ENCODE results near the gene SSTR5.

The SSTR5 gene

DNA sequence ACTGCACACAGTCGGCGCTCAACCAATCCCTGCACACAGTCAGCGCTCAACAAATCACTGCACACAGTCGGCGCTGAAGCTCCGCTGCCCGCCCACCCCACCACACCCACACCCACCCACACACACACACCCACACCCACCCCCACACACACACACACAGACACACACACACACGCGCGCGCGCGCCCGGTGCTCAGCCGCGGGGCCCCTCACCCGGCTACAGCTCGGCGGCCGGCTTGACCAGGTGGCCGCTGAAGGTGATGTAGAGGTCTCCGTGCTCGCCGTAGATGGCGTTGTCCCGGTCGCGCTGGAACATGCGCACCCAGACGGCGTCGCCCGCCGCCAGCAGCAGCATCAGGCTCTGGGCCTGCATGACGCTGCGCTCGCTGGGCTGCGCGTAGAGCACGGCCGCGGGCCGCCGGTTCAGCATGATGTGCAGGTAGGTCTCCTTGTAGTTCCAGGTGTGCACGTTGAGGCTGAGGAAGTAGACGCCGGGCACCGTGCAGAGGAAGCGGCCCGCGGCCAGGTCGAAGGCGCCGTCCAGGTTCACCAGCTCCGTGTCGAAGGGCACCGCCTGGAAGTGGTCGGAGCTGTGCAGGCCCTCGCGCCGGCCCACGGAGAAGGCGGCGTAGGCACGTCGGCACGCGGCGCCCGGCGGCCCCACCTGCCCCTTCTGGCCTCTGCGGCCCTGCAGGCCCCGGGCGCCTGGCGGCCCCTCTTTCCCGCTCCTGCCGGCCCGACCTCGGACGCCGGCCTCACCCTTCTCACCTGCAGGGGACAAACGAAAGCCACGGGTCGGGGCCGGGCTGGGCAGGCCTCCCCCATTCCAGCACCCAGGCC lies 21.0 kb downstream of the SSTR5 start:
- peak; percentile 40 for DNase-seq

DNA sequence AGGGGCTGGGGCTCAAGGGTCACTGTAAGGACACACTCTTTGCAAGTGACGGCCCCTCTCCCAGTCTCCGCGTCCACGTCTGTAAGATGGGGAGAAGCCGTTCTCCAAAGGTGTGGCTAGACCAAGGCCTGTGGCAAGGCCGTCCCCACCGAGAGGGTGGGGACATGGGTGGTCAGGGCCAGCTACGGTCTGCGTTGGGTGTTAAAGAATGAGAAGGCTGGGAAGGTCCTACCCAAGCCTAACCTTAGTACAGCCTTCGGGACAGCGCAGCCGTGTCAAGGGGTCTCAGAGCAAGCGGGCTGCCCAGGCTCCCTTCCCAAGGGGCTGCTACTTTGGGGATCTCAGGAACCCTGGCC lies 21.6 kb downstream of the SSTR5 start:
- DNase-seq, result no peak

DNA sequence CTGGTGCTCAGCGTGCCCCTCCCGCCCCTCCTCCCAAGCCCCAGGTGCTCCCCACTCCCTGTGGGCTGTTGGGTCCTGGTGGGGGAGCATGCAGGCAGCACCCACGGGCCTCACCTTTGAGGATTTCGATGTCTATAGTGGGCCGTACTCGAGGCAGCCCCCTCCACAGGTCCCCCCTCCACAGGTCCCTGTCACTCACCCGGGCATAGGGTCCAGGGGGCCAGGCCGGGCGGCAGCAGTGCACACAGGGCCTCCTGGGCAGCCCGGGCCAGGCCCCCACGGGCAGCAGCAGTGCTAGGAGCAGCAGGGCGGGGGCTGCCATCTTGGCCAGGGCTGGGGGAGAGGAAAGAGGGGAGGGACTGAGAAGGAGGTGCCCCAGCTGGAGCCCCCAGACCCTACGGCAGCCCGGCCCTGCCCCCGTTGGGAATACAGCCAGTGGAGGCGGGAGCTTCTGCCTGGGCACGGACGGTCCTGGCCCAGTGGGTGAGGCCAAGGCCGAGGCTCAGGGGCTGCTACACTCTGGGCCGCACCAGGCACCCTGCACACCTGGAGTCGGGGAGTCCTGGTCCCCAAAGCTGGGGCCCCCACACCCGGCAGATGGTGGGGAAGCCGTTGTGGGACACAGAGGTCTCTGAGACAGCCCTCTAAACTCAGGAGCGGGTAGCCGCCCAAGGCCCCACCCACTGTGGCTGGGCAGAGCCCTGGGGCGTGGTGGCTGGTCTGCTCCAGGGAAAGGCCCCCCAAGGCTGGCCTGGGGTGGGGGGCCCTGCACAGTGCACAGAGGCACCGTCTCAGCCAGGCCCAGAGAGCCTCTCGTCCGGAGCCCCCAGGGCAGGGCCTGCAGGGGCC lies 22.3 kb downstream of the SSTR5 start:
- no peak for DNase-seq

DNA sequence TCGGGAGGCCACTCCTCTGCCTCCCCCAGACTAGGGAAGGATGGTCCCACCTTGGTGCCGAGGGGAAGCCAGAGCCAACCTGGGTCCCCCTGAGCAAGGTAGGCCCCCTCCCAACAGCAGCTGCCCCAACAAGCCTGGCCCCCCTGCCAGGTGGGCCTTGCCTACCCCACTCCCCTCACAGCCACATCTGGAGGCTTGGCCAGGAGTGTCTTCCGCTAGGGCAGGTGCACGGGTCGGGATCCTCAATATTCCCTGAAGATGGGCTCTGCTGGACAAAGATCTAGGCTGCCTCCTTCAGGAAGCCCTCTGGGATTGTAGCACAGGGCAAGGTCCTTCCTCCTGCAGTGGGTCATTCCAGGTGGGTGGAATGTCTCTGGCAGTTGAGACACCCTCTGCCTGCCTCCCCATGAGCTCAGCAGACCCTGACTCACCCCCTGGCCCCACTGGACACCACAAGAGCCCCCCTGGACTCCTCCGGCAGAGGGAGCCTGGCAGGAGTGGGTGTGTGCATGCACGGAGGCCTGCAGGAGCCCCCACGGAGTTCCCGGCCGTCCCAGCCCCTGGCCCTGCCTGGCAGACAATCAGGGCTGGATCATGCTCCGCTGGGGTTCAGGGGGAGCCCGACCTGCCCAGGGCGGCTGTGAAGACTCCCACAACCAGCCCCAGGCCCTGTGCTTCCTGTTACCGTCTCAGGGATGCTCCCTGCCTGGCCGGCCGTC lies 23.1 kb downstream of the SSTR5 start:
- no peak for DNase-seq

DNA sequence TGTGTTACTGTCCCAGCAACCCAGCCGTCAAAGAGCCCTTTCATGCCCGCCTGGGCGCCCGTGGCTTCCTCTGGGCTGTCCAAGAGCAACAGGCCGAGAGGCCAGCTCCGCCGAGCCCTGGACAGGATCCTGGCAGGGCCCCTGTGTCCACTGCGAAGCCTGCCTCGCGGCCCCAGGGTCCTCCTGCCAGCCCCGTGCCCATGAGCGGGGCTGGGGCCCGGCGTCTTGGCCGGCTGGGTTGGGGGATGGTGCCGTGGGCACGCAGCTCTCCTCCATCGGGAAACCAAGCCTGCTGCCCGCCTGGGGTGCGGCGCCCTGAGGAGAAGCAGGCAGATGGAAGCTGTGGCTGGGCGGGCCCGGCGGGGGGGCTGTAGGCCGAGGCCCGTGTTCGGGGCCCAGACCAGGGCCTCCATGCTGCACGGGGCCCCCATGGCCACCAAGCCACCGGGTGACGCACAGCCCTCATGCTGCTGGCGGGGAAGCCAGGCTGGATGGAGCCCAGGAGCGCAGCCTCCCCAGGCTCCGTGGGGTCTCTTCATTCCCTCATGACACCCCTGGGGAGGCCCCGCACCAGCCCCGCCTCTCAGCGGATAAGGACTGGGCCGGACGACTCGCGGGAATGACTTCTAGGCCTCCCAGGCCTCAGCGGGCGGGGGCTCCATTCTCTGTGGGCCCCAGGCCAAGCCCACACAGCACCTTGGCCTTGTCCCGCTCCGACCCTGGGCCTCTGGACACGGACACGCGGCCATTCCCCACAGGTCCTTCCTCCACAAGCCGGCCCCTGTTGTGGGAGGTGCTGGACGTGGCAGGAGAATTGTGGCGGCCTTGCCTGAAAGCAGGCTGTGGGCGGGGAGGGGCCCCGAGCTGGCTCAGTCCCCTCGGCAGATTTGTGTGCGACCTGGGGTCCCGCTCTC lies 23.9 kb downstream of the SSTR5 start, which contains the start of gene C1QTNF8:
Gene C1QTNF8 (minus strand): TSS at position 76 of the 914 bp plus-strand sequence. CDS start 1,322 bp downstream, outside the sequence.
- DNase-seq, result no peak

DNA sequence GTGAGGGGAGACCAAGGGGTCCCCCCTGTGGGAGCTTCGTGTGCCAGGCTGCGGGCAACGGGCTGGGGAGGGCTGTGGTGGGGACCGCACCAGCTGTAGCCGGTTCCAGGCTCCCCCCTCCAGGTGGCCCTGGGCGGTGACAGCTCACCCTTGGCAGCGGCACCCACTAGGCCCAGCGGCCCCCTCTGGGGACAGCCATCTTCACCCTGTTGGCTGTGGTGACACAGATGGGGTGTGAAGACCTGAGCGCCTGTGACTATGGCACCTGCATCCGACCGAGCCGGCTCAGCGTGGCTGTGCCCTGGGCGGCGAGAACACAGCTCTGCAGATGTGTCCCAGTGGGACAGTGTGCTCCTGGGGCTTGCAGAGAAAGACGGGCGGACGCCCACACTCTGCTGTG lies 24.6 kb downstream of the SSTR5 start:
- DNase-seq, result no peak

DNA sequence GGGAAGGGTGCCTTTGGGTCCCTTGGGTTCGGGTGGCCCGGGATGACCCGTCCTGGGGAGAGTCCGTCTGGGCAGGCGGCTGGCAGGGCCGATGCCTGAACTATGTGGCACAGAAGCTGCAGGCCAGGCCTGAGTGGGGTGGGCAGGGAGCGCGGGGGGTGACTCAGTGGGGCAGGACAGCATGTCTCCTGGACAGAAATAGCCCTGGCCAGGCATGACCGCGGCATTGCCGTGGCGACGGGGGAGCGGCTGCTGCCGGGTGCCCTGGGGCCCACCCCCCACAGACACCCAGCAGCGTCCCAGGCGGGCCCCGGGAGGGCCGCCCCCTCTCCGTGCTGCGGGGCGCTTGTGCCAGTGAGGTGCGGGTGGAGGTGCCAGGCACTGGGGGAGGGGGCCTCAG lies 25.3 kb downstream of the SSTR5 start:
- no peak for DNase-seq

DNA sequence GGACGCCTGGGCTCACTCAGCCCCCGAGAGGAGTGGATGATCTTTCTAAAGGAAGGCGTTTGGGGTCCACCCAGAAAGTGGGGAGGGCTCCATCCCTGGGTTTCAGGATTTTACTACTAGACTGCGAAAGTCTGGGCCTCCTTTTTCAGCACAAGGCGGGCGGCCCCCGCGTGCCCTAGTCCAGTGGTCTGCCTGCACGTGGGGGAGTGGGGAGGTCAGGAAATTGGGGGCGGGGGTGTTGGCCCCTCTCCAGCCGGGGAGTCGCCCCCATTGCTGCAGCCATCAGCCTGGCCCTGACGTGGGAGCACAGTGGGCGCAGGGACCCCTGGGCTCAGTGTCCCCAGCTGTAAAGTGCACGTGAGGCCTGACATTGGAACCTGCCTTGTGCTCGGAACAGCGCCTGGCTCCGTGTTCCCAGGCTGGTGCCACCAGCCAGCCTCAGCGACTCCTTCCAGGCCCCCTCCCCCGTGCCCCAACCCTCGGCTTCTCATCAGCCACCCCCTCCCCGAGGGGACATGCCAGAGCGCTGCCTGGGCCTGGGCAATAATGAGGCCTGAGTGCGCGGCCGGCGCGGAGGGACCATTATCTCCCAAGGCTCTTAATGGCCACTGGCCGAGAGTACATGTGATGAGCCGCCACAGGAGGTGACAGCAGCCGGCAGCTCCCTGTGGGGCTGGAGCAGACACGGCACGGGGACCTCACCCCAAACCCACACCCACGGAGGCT lies 25.9 kb downstream of the SSTR5 start:
- no peak for DNase-seq

DNA sequence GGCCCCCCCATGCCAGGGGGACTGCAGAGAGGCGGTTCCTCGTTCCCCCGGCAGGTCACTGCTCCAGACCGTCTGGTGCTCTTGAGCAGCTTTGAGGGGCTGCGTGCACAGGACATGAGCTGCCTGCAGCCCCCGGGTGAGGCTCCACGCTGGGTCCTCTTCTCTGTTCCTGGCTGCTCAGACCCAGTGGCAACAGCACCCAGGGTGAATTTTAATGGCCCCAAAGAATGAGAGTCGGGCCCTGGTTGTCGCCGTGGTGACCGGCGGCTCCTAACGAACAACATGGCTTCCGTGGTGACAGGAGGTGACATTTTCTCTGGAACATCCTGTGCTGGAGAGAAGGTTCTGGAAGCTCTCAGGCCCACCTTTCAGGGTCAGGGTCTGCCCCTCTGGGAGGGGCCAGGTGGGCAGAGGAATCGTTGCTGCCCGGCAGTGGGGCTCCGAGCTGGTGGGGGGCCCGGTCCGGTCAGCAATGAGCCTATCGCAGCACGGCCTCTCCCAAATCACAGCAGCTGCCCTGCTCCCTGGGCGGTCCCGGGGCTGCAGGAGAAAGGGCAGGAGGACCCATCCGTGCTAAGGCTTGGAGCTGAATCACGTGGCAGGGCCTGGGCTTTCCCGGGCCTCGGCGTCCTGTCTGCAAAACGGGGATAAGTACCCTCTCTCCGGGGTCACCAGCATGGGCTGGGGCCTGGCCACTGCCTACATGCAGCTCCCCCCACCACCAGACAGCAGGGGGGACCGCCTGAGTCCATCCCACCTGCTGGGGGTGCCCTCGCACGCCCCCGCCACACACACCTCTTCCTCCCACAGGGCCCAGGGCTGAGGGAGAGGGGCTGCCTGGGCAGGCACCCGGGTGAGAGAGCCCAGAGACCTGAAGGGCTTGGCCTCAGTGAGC lies 26.9 kb downstream of the SSTR5 start:
- no peak for DNase-seq

DNA sequence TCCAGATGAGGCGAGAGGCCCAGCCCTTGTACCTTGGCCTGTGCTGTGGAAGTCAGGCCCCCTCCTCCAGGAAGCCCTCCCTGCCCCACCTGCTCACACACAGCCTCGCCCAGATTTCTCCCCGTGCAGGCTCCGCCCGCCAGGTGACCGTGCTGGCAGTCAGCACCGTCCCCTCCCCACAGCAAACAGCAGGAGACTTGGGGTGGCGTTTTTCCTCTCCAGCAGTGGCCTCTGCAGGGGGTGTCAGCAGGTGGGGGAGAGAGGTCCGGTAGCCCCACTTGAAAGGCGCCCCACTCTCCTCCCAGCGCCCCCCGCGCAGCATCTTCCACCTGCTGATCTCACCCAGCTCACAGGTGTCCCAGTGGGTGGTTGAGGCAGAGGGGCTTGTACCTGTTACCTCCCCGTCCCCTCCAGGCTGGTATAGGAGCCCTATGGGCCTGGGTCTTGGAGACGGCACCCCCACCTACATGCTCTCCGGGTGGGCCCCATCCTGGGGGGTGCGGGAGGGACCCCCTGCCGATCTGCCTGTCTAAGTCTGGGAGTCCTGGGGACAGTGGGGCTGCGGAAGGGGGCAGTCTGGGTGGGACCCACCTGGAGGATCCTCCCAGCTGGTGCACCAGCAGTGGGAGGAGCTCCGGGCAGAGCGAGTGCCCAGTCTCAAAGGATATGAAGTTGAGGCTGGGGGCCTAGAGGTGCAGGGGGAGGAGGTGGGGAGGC lies 27.7 kb downstream of the SSTR5 start:
- DNase-seq, result no peak

DNA sequence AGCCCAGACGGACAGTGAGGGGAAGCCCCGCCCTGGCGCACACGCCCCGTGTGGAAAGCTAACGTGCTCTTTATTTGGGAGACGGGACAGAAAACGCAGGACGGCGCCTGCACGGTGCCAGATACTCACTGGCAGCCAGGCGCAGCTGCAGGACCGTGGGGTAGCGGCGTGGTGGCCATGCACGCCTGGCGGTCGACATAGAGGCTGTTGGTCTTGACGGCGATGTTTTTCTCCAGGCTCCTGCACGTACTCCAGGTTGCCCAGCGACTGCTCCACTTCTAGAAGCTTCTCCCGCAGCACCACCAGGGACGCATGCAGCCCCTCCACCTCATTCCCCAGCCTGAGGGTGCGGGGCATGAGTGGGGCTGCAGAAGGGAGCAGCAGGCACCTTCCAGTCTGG lies 28.6 kb downstream of the SSTR5 start:
- no peak for DNase-seq

DNA sequence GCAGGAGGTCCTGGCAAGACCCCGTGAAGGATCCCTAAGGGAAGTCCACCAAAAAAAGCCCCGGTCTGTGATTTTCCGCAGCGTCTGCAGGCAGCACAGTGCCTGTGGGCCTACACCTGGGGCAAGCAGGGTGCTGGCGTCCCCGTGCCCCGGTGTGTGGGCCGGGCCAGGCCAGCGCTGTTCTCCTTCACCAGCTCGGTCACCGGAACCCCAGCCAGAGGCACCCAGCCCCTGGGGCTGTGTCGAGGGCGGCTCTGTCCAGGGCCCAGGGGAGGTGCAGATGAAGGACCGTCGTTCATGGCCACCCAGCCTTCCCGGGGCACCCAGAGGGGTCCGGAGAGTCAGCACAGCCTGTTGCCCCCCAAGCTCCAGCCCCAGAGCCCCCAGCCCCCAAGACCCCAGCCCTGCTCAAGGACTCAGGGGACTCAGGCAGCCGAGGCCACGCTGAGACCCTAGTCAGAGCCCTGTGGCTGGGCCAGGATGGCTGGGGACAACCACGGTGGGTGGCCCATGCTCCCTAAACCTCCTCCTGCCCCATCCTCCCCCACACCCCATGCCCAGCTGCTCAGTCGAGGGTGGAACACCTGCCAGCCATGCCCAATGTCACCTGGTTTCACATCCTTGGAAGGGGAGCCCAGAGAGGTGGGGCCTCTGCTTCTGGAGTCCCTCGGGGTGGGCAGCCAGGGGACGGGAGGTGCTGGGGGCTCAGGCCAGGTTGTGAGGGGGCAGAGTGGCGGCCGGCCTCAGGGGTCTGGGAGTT lies 29.2 kb downstream of the SSTR5 start:
- DNase-seq, result no peak

DNA sequence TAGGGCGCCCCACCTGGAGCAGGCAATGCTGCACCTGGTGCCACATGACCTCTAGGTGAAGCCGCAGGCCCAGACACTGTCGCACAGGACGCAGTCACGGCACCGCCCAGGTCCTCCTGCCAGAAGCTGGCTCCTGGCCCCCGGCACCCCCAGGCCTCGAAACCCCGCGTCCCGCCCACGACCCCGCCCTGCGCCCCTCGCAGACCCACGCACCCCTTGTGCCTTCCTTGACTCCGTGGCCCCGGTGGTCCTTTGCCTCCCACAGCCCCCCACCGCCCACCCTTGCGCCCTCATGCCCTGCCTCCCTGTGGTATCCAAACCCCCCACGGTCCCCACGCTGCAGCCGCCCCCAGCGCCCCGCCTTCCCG lies 29.8 kb downstream of the SSTR5 start:
- no peak for DNase-seq

DNA sequence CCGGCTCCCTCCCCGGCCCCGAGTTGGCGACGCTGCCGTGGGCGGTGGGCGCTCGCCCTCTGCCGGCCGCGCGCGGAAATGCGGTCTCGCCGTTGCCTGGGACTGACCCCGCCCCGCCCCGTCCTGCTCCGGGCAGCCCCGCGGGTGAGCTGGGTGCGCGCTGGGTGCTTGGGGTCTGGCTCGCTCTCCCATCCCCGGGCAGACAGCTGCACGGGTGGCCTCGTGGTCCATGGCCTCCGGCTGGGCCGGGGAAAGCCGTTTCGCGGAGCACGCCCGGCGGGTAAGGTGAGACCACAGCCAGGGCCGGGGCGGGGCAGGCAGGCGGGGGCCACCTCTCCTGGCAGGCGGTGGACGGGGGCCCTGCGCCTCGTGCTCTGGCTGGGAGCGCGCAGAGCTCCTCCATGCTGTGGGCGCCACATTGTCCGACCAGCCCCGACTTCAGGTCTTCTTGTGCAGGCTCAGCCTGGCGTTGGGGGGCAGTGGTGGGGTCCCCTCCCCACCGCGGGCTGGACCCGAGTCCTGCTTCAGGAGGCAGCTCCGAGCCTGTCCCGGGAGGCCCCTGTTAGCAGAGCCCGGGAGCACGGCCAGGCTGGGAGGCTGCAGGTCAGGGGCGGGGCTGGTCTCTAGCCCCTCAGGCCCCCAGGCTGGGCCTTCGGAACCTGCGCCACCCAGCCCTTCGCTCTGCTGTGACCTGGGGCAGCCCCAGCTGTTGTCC lies 30.5 kb downstream of the SSTR5 start:
- DNase-seq, result peak; percentile 81

DNA sequence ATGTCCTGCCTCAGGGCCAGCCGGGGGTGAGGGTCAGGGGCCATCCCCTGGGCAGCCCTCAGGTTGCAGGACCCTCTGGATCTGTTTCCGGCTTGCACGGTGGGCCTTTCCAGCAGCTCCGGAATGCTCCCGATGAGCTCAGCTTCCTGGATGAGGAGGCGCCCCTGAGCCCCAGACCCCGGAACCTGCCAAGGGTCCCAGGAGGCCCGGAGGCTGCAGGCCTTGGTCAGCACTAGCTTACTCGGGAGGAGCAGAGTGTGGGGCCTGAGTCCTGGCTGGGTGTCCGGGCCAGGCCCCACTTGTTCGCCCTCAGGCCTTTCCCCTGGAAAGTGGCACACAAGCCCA lies 31.1 kb downstream of the SSTR5 start:
- DNase-seq, result no peak

DNA sequence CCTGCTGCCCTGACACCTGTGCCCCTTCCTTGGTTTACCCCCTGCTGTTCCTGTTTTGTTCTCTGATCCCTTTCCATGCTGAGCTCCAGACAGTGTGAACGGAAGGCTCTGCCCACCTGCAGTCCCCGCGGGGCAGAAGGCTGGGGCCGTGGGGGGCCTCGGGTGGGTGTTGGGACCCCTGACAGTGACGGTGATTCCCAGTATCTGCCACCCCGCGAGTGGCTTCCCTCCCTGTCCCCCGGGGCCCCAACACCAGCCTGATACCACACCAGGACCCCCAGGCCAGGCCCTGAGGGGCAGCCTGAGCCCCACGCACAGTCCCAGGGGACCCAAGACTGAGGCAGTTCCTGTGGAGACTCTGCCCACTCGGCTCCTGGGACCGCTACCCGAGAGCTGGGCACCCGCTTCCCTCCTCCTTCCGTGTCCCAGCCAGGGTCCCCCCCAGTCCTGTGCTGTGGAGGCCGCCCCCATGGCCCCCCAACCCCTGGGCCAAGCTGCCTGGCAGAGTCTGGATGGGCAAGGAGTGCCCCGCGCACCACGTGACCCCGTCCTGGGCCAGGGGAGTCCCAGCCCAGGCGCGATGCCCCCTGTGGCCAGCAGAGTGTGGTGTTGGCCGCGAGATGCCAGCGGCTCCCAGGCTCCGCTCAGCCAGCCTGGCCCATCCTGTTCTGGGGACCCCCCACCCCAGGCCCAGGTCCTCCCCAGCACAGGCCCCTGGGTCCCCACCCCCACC lies 33.5 kb downstream of the SSTR5 start:
- peak; percentile 64 for DNase-seq

DNA sequence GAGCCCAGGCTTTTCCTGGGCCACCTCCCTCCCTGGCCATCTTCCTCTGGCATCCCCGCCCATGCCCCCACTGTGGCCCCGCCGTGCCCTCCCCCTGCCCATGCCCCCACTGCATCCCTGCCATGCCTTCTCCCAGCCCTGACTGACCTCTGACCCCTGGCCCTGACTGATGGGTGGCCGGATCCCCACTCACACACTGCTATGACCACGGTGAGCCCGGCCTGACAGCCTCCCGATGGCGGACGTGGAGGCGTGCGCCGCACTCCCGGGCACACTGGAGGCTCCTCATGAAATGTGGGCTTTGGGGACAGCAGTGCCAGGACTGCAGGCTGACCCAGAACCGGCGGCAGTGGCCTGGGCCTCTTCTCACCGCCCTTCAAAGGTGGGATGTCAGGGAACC lies 34.1 kb downstream of the SSTR5 start:
- DNase-seq, result no peak

DNA sequence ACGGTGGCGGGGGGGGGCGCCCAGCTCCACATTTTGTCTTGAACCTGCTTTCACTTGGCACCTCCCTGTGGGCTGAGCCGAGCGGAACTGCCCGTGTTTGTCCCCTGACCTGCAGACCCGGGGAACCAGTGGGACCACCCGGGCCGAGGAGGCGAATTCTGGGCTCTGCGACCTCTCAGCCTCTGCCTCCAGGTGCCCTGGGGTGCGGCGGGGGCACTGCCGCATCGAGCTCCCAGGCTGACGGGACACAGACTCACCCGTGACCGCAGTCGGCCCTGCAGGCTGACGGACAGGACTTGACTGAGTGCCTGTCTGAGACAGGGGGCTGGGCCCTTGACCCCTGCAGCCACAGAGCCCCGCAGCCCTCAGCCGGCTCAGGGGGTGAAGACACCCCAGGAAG lies 34.6 kb downstream of the SSTR5 start:
- no peak for DNase-seq

Measured in stimulated activated CD4-positive, alpha-beta T cell treated with anti-CD3 and anti-CD28 coated beads, Interleukin-15, amount 100 ng/mL, for 24 hours (primary cell).